IPS-15b (cell line): Measurements from ENCODE around the gene ST8SIA4.

ENCODE experiments used
- H3K27me3 ChIP-seq: one replicate; pipeline ENCODE4 v1.6.1; 2013; ENCODE audit warnings: low read length; ENCODE audit not compliant: control insufficient read depth, insufficient read depth
- H3K36me3 ChIP-seq: one replicate; pipeline ENCODE4 v1.6.1; 2013; ENCODE audit warnings: low read length; ENCODE audit not compliant: control insufficient read depth, insufficient read depth
- H3K4me1 ChIP-seq: one replicate; pipeline ENCODE4 v1.6.1; 2013; ENCODE audit warnings: mild to moderate bottlenecking, low read length; ENCODE audit not compliant: control insufficient read depth, insufficient read depth
- H3K4me3 ChIP-seq: one replicate; pipeline ENCODE4 v1.5.1; 2013; ENCODE audit warnings: low read depth, low read length
- H3K9ac ChIP-seq: one replicate; pipeline ENCODE4 v1.6.1; 2013; ENCODE audit warnings: low read depth, mild to moderate bottlenecking, low read length
- H3K9me3 ChIP-seq: one replicate; pipeline ENCODE4 v1.6.1; 2013; ENCODE audit warnings: mild to moderate bottlenecking, low read length; ENCODE audit not compliant: control insufficient read depth, insufficient read depth

Gene ST8SIA4

GRCh38 chr5:100823812-100824211 is 79.3 kb downstream of the ST8SIA4 start:
- Histone ChIP-seq H3K4me3 (no peak overlapping the region), H3K36me3 (no peaks in the 10 kb centered on the region), H3K27me3 (no peaks in the 10 kb centered on the region), H3K4me1 (peaks cover 3% of the 10 kb centered on the region), H3K9ac (no peak overlapping the region), H3K9me3 (no peaks in the 10 kb centered on the region)

- no peak overlapping the region for H3K9ac ChIP-seq
- H3K36me3 ChIP-seq: no peaks in the 10 kb centered on the region
- no peak overlapping the region for H3K4me3 ChIP-seq
- no peaks in the 10 kb centered on the region for H3K9me3 ChIP-seq
- H3K27me3 ChIP-seq: no peaks in the 10 kb centered on the region
- H3K4me1 ChIP-seq: no peaks in the 10 kb centered on the region
Measured at GRCh38 chr5:100821751-100822150, 81.3 kb downstream of the ST8SIA4 start.

- no peaks in the 10 kb centered on the region for H3K4me1 ChIP-seq
- no peaks in the 10 kb centered on the region for H3K36me3 ChIP-seq
- no peak overlapping the region for H3K4me3 ChIP-seq
- H3K9me3 ChIP-seq: no peaks in the 10 kb centered on the region
- no peaks in the 10 kb centered on the region for H3K27me3 ChIP-seq
- no peak overlapping the region for H3K9ac ChIP-seq
Measured at GRCh38 chr5:100818340-100818739, 84.7 kb downstream of the ST8SIA4 start.

- Histone ChIP-seq H3K9me3 (no peaks in the 10 kb centered on the region), H3K4me3 (no peak overlapping the region), H3K4me1 (no peaks in the 10 kb centered on the region), H3K27me3 (no peaks in the 10 kb centered on the region), H3K9ac (no peak overlapping the region), H3K36me3 (no peaks in the 10 kb centered on the region)
Measured at GRCh38 chr5:100803397-100803796, 99.7 kb downstream of the ST8SIA4 start.

- Histone ChIP-seq H3K36me3 (no peaks in the 10 kb centered on the region), H3K27me3 (no peaks in the 10 kb centered on the region), H3K4me3 (no peak overlapping the region), H3K4me1 (no peaks in the 10 kb centered on the region), H3K9me3 (no peaks in the 10 kb centered on the region), H3K9ac (no peak overlapping the region)
Measured at GRCh38 chr5:100802208-100802607, 100.9 kb downstream of the ST8SIA4 start.

- H3K4me3 ChIP-seq: no peak overlapping the region
- H3K27me3 ChIP-seq: no peaks in the 10 kb centered on the region
- no peaks in the 10 kb centered on the region for H3K36me3 ChIP-seq
- H3K9me3 ChIP-seq: no peaks in the 10 kb centered on the region
- no peaks in the 10 kb centered on the region for H3K4me1 ChIP-seq
- no peak overlapping the region for H3K9ac ChIP-seq
Measured at GRCh38 chr5:100800562-100800961, 102.5 kb downstream of the ST8SIA4 start.

GRCh38 chr5:100799166-100799565 is 103.9 kb downstream of the ST8SIA4 start:
- Histone ChIP-seq H3K27me3 (no peaks in the 10 kb centered on the region), H3K4me1 (no peaks in the 10 kb centered on the region), H3K4me3 (no peak overlapping the region)

GRCh38 chr5:100797861-100798260 is 105.2 kb downstream of the ST8SIA4 start:
- Histone ChIP-seq H3K9ac (no peak overlapping the region), H3K4me1 (no peaks in the 10 kb centered on the region), H3K4me3 (no peak overlapping the region), H3K9me3 (no peaks in the 10 kb centered on the region), H3K36me3 (no peaks in the 10 kb centered on the region), H3K27me3 (no peaks in the 10 kb centered on the region)

More at GRCh38 chr5:100799166-100799565, 103.9 kb downstream of the ST8SIA4 start:
- no peak overlapping the region for H3K9ac ChIP-seq
- no peaks in the 10 kb centered on the region for H3K9me3 ChIP-seq
- H3K36me3 ChIP-seq: no peaks in the 10 kb centered on the region

- no peaks in the 10 kb centered on the region for H3K36me3 ChIP-seq
- H3K9ac ChIP-seq: no peak overlapping the region
- H3K4me3 ChIP-seq: no peak overlapping the region
- no peaks in the 10 kb centered on the region for H3K27me3 ChIP-seq
- no peaks in the 10 kb centered on the region for H3K4me1 ChIP-seq
- no peaks in the 10 kb centered on the region for H3K9me3 ChIP-seq
Measured at GRCh38 chr5:100796851-100797250, 106.2 kb downstream of the ST8SIA4 start.

- no peaks in the 10 kb centered on the region for H3K9me3 ChIP-seq
- H3K4me1 ChIP-seq: peaks cover 1% of the 10 kb centered on the region
- H3K4me3 ChIP-seq: no peak overlapping the region
- no peaks in the 10 kb centered on the region for H3K27me3 ChIP-seq
- H3K36me3 ChIP-seq: no peaks in the 10 kb centered on the region
- no peak overlapping the region for H3K9ac ChIP-seq
Measured at GRCh38 chr5:100794844-100795243, 108.2 kb downstream of the ST8SIA4 start.

GRCh38 chr5:100794218-100794617 is 108.9 kb downstream of the ST8SIA4 start:
- peaks cover 5% of the 10 kb centered on the region for H3K4me1 ChIP-seq
- H3K36me3 ChIP-seq: no peaks in the 10 kb centered on the region
- H3K4me3 ChIP-seq: no peak overlapping the region
- no peaks in the 10 kb centered on the region for H3K27me3 ChIP-seq
- H3K9me3 ChIP-seq: no peaks in the 10 kb centered on the region
- no peak overlapping the region for H3K9ac ChIP-seq

- Histone ChIP-seq H3K36me3 (no peaks in the 10 kb centered on the region), H3K4me1 (peaks cover 5% of the 10 kb centered on the region), H3K9me3 (no peaks in the 10 kb centered on the region), H3K27me3 (no peaks in the 10 kb centered on the region), H3K9ac (no peak overlapping the region), H3K4me3 (no peak overlapping the region)
Measured at GRCh38 chr5:100792781-100793180, 110.3 kb downstream of the ST8SIA4 start.

GRCh38 chr5:100791391-100791790 is 111.7 kb downstream of the ST8SIA4 start:
- Histone ChIP-seq H3K9ac (no peak overlapping the region), H3K9me3 (no peaks in the 10 kb centered on the region), H3K4me3 (no peak overlapping the region)

More at GRCh38 chr5:100791391-100791790, 111.7 kb downstream of the ST8SIA4 start:
- H3K4me1 ChIP-seq: peaks cover 5% of the 10 kb centered on the region
- no peaks in the 10 kb centered on the region for H3K36me3 ChIP-seq
- no peaks in the 10 kb centered on the region for H3K27me3 ChIP-seq
